ENCODE results near the gene MRPL55. TPM values are rescaled to one million over a fixed set of nuclear protein-coding genes. Genes with fewer than 3 reads are reported as not detected.
A peak's percentile ranks its signal among the peaks of the same experiment; 100 is the strongest.

MRPL55 gene
- total and polyA plus RNA-seq, 2 of the 13 experiments (the other 11 are each of a cell fraction or from before 2014, with no cell fraction given) = 58.6 to 92.9 TPM

DNA sequence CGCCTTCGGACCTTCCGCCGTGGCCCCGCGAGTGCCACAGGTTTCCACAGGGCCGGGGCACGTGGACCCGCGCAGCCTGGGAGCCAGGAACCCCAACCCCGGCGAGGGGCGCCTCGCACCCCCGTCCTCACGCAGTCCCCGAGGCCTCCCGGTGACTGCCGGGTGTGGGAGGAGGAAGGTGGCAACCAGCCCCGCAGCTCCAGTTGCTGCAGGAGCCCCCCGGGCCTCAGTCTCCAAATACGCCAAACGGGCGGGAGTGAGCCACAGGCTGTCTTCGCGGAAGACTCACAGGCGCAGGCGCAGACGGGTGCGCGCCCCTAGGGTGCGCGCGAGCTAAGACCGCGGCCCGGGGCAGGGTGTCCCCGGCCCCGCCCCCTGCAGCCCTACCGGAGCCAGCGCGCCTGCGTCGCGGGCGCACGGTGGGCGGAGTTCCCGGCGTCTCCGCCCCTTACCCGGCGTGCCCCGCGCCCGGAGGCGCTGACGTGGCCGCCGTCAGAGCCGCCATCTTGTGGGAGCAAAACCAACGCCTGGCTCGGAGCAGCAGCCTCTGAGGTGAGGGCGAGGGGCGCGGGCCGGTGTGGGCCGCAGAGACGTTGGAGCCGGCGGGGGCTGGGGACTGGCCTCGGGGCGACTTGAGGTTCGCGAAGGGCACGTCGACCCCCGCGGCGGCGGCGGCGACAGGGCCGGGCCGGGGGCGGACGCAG, 26.7 kb downstream of the MRPL55 start, which contains the start of gene ARF1 (continued):
- TF ChIP-seq, protein P1, sequence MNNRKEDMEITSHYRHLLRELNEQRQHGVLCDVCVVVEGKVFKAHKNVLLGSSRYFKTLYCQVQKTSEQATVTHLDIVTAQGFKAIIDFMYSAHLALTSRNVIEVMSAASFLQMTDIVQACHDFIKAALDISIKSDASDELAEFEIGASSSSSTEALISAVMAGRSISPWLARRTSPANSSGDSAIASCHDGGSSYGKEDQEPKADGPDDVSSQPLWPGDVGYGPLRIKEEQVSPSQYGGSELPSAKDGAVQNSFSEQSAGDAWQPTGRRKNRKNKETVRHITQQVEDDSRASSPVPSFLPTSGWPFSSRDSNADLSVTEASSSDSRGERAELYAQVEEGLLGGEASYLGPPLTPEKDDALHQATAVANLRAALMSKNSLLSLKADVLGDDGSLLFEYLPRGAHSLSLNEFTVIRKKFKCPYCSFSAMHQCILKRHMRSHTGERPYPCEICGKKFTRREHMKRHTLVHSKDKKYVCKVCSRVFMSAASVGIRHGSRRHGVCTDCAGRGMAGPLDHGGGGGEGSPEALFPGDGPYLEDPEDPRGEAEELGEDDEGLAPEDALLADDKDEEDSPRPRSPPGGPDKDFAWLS (CRISPR knock-in tag; IDR thresholded peaks at IDR 0.05; ENCODE audit: borderline replicate concordance) = no peak
- TF ChIP-seq, protein P2, sequence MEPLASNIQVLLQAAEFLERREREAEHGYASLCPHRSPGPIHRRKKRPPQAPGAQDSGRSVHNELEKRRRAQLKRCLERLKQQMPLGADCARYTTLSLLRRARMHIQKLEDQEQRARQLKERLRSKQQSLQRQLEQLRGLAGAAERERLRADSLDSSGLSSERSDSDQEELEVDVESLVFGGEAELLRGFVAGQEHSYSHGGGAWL (CRISPR knock-in tag; IDR thresholded peaks at IDR 0.05) = peak; percentile 44; the same call in 1 of the 2 replicates
- TF ChIP-seq ZFYVE20 (CRISPR knock-in tag; IDR thresholded peaks at IDR 0.05; ENCODE audit: borderline replicate concordance, low read depth) (0 out of 2 replicates have a peak, but pooled peaks have one; percentile 18), ZNF572 (CRISPR knock-in tag; IDR thresholded peaks at IDR 0.05) (no peak), GZF1 (CRISPR knock-in tag; IDR thresholded peaks at IDR 0.05) (no peak), STAT5B (CRISPR knock-in tag; IDR thresholded peaks at IDR 0.05) (no peak), CCAR2 (optimal IDR thresholded peaks at IDR 0.05; ENCODE audit: low read depth, low read length) (no peak), MYC (CRISPR knock-in tag; IDR thresholded peaks at IDR 0.05; ENCODE audit: borderline replicate concordance) (peak; percentile 73), MED1 (CRISPR knock-in tag; IDR thresholded peaks at IDR 0.05) (peak; percentile 52), ZSCAN31 (CRISPR knock-in tag; IDR thresholded peaks at IDR 0.05; ENCODE audit: low read depth) (peak; percentile 57; the same call in 1 of the 2 replicates), ZNF543 (CRISPR knock-in tag; IDR thresholded peaks at IDR 0.05) (peak; percentile 71; the same call in 1 of the 2 replicates)
- TF ChIP-seq, protein P3, sequence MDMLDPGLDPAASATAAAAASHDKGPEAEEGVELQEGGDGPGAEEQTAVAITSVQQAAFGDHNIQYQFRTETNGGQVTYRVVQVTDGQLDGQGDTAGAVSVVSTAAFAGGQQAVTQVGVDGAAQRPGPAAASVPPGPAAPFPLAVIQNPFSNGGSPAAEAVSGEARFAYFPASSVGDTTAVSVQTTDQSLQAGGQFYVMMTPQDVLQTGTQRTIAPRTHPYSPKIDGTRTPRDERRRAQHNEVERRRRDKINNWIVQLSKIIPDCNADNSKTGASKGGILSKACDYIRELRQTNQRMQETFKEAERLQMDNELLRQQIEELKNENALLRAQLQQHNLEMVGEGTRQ (IDR thresholded peaks at IDR 0.05; ENCODE audit: low read depth, low read length) = no peak
- TF ChIP-seq, protein P3 (CRISPR knock-in tag; IDR thresholded peaks at IDR 0.05; ENCODE audit: borderline replicate concordance) = no peak
- TF ChIP-seq, protein P4, sequence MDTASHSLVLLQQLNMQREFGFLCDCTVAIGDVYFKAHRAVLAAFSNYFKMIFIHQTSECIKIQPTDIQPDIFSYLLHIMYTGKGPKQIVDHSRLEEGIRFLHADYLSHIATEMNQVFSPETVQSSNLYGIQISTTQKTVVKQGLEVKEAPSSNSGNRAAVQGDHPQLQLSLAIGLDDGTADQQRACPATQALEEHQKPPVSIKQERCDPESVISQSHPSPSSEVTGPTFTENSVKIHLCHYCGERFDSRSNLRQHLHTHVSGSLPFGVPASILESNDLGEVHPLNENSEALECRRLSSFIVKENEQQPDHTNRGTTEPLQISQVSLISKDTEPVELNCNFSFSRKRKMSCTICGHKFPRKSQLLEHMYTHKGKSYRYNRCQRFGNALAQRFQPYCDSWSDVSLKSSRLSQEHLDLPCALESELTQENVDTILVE (CRISPR knock-in tag; IDR thresholded peaks at IDR 0.05) = 0 out of 2 replicates have a peak, but pooled peaks have one; percentile 21
- TF ChIP-seq, protein P5, sequence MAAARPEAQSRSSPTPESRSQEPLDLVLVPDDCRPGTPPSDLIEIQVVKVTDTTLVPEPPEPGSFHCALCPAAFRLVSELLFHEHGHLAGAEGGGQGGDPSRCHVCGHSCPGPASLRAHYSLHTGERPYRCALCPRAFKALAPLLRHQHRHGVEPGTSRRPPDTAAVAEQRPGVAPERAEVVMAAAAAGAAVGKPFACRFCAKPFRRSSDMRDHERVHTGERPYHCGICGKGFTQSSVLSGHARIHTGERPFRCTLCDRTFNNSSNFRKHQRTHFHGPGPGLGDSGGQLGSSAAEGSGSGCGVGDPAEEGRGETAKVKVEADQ (CRISPR knock-in tag; IDR thresholded peaks at IDR 0.05; ENCODE audit: borderline replicate concordance) = no peak; the same call in 1 of the 2 replicates
- TF ChIP-seq, protein P6, sequence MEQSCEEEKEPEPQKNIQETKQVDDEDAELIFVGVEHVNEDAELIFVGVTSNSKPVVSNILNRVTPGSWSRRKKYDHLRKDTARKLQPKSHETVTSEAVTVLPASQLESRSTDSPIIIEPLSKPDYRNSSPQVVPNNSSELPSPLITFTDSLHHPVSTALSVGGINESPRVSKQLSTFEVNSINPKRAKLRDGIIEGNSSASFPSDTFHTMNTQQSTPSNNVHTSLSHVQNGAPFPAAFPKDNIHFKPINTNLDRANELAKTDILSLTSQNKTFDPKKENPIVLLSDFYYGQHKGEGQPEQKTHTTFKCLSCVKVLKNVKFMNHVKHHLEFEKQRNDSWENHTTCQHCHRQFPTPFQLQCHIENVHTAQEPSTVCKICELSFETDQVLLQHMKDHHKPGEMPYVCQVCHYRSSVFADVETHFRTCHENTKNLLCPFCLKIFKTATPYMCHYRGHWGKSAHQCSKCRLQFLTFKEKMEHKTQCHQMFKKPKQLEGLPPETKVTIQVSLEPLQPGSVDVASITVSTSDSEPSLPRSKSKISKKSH (CRISPR knock-in tag; IDR thresholded peaks at IDR 0.05; ENCODE audit: borderline replicate concordance) = no peak
- TF ChIP-seq, protein P7, sequence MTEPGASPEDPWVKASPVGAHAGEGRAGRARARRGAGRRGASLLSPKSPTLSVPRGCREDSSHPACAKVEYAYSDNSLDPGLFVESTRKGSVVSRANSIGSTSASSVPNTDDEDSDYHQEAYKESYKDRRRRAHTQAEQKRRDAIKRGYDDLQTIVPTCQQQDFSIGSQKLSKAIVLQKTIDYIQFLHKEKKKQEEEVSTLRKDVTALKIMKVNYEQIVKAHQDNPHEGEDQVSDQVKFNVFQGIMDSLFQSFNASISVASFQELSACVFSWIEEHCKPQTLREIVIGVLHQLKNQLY (CRISPR knock-in tag; IDR thresholded peaks at IDR 0.05) = no peak
- TF ChIP-seq, protein P8, sequence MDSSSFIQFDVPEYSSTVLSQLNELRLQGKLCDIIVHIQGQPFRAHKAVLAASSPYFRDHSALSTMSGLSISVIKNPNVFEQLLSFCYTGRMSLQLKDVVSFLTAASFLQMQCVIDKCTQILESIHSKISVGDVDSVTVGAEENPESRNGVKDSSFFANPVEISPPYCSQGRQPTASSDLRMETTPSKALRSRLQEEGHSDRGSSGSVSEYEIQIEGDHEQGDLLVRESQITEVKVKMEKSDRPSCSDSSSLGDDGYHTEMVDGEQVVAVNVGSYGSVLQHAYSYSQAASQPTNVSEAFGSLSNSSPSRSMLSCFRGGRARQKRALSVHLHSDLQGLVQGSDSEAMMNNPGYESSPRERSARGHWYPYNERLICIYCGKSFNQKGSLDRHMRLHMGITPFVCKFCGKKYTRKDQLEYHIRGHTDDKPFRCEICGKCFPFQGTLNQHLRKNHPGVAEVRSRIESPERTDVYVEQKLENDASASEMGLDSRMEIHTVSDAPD (CRISPR knock-in tag; IDR thresholded peaks at IDR 0.05) = no peak

All from HepG2 (cell line).